Transverse colon (tissue), 4 donors: Measurements from ENCODE around the gene LRP1B.

Experiments used
- CTCF ChIP-seq, 5 experiments: fragments of 200-600 bp in 3 of 5; fragments of 450-650 bp in 2 of 5; sonication (generic) in 3 of 5; IDR thresholded peaks; 1 replicate in 2 of 5; 2 replicates in 3 of 5; pipeline ENCODE4 v1.5.1; 2016 to 2017; ENCODE audit warnings: antibody characterized with exemption in 5 of 5, inconsistent platforms in 3 of 5, mild to moderate bottlenecking in 2 of 5, moderate library complexity in 1 of 5
- POLR2AphosphoS5 ChIP-seq, 3 donors: sonication (generic); formaldehyde crosslinking; IDR thresholded peaks; one replicate each; pipeline ENCODE4 v1.6.1; 2016; ENCODE audit warnings: antibody characterized with exemption in 3 of 3

- no peak for TF ChIP-seq POLR2AphosphoS5 (IDR thresholded peaks at IDR 0.05)
- TF ChIP-seq CTCF (IDR thresholded peaks at IDR 0.05), result no peak
Observed at GRCh38 chr2:141271346-141271745, 859.5 kb downstream of the LRP1B start.
